Measurements from ENCODE around the gene PURB.

GRCh38 chr7:44918029-44918428 is 32.7 kb upstream of the PURB start:
- TF ChIP-seq CTCF (conservative IDR thresholded peaks at IDR 0.05; ENCODE audit: low read depth, low read length) (no peak), EZH2 (IDR thresholded peaks at IDR 0.05; ENCODE audit: low read length, unreplicated experiment) (no peak), EZH2phosphoT487 (IDR thresholded peaks at IDR 0.05; ENCODE audit: borderline replicate concordance, low read length) (no peak)

All from PC-3 (cell line).